Measurements from ENCODE around the gene KRTAP12-2.
A peak's percentile ranks its signal among the peaks of the same experiment; 100 is the strongest.

The KRTAP12-2 gene

DNA sequence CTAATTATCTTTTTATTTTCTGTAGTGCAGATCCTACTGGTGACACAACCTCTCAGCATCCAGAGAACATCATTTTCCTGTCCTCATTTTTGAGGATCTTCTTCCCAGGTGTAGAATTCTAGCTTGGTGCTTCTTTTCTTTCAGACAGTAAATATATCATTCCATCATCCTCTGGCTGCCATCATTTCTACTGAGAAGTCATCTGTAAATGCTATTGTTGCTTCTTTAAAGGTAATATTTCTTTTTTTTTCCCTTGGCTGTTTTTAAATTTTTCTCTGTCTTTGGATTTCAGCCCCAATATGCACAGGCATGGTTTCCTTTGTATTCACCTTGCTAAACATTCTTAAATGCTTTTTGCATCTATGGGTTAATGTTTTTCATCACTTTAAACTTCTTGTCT lies 43.2 kb downstream of the KRTAP12-2 start:
- DNase-seq = no peak

DNA sequence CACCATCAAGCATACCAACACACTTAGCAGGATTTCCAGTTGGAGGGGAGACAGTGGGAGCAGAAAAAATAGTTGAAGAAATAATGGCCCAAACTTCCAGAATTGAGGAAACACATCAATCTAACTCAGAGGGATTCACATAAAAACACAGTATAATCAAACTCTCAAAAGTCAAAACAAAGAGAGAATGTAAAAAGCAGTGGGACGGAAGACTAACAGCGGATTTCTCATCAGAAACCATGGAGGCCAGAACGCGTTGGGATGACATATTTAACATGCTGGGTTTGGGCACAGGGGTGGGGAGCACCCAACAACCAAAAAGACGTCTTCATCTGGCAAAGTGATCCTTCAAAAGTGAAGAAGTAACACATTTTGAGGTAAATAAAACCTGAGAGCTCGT lies 46.8 kb downstream of the KRTAP12-2 start:
- DNase-seq = no peak

DNA sequence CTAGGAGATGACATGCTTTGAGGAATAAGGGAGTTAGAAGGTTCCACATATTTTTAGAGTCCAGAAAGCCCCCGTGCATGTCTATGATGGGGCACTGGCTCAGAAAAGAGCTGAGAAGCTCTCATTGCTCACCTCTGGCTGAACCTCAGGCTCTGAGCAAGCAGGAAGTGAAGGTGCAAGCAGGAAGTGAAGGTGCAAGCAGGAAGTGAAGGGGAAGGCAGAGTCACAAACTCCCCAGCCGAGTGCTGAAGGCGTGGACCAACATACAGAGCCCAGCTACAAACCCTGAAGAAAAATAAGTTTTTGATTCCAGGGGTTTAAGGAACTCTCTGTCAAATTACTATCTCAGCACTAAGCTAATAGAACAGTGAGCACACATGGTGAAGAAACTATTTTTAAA lies 47.8 kb downstream of the KRTAP12-2 start:
- peak; percentile 23 for DNase-seq

DNA sequence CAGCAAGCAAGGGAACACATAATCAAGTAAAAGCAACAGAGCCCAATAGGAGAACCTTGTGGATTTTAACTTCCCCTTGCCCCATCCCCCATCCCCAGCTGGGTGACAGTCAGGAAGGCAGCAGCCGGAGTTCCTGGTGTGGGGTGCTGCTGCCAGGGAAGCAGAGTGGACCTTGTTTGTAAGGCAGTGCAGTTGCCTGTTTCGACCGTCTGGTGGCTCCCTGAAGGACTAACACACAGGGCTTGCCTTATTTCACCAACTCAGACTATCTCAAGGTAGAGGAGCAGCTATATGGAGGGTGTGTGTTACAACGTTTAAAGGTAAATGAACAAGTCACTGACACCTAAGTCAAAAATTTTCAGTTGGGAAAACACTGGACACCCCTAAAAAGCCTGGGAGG lies 48.2 kb downstream of the KRTAP12-2 start:
- DNase-seq = no peak

DNA sequence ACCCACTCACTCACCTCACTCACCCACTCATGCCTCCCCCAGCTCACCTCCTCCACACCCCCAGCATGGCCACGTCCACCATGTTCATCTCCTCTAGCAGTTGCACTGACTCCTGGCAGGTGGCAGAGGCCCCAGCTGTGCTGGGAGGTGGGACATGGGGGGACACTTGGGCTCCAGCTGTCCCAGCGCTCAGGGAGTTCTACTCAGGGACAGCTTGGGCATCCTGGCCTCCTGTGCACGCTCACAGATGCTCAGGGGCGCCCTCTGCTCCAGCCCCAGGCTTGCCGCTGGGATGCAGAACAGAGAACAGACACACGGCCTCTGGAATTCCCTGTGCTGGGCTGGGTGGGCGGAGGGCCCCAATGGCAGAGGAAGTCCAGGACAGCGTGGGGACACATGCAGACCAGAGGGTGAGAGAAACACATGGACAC lies 49.6 kb downstream of the KRTAP12-2 start:
- DNase-seq = no peak

DNA sequence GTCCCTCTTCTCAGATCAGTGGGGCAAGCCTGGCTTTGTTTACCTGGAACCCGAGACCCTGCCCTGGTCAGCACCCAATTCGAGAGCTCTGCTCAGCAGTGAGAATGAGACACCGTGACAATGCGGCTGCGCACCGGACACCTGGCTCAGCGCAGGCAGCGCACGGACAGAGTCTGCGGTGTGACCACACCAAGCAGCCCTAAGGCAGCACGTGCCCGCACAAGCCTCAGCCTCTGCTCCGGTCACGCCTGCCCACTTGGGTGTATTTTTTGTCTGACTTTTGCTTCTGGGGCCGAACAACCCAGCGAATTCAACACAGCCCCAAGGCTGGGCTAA lies 50.2 kb downstream of the KRTAP12-2 start:
- DNase-seq = no peak
